ENCODE results near the gene PMF1.
A peak's percentile ranks its signal among the peaks of the same experiment; 100 is the strongest.

Gene PMF1

GRCh38 chr1:156281281-156281680 is 68.5 kb downstream of the PMF1 start:
- DNase-seq (ENCODE audit: extremely low spot score) = peak; percentile 58
- ChIA-PET CTCF (interaction anchor here (0.7 to 4.3 kb wide), 12 partner anchors 8 to 346 kb away, joined by 3 to 19 read pairs (median 4); partner anchors contain the start of genes KHDC4 and PMF1), POLR2A (interaction anchor here (0.5 to 0.7 kb wide), 3 partner anchors 13 to 746 kb away, joined by 3 to 5 read pairs (median 4); no protein-coding TSS in a partner anchor)
- no peak for TF ChIP-seq CTCF (IDR thresholded peaks at IDR 0.05; ENCODE audit: control extremely low read depth, extremely low read depth, low read depth, missing control alignments)

GRCh38 chr1:156281693-156282478 is 69.1 kb downstream of the PMF1 start:
- TF ChIP-seq CTCF (IDR thresholded peaks at IDR 0.05; ENCODE audit: control extremely low read depth, extremely low read depth, low read depth, missing control alignments) = no peak
- ChIA-PET CTCF (interaction anchor here (0.7 to 4.3 kb wide), 15 partner anchors 8 to 347 kb away, joined by 3 to 19 read pairs (median 4); partner anchors contain the start of genes KHDC4 and PMF1), POLR2A (interaction anchor here (0.5 to 1.1 kb wide), 5 partner anchors 13 to 1617 kb away, joined by 3 to 5 read pairs (median 3); no protein-coding TSS in a partner anchor)
- no peak for DNase-seq (ENCODE audit: extremely low spot score)

- ChIA-PET CTCF (interaction anchor here (1.0 to 4.3 kb wide), 13 partner anchors 9 to 203 kb away, joined by 3 to 19 read pairs (median 4); no protein-coding TSS in a partner anchor), POLR2A (interaction anchor here (0.6 to 1.2 kb wide), 4 partner anchors 53 to 1617 kb away, joined by 3 to 5 read pairs (median 3); partner anchors contain the start of gene SLC25A44)
- TF ChIP-seq CTCF (IDR thresholded peaks at IDR 0.05; ENCODE audit: control extremely low read depth, extremely low read depth, low read depth, missing control alignments) = no peak
- peak; percentile 95 for DNase-seq (ENCODE audit: extremely low spot score)
These were observed 69.8 kb downstream of the PMF1 start, which contains the start of gene SMG5 for GRCh38 chr1:156282479-156283222. TSS of gene SMG5 (minus strand) at chr1:156282825. CDS start at chr1:156282680, 145 bp downstream.

GRCh38 chr1:156283521-156283920 is 70.7 kb downstream of the PMF1 start:
- no peak for TF ChIP-seq CTCF (IDR thresholded peaks at IDR 0.05; ENCODE audit: control extremely low read depth, extremely low read depth, low read depth, missing control alignments)
- no peak for DNase-seq (ENCODE audit: extremely low spot score)
- ChIA-PET CTCF (interaction anchor here (0.9 to 4.3 kb wide), 15 partner anchors 10 to 204 kb away, joined by 3 to 19 read pairs (median 4); no protein-coding TSS in a partner anchor), POLR2A (interaction anchor here (0.8 to 1.2 kb wide), 2 partner anchors 90 to 181 kb away, joined by 3 read pairs; partner anchors contain the start of gene SLC25A44)

- POLR2A ChIA-PET = no interaction called here
- no peak for DNase-seq (ENCODE audit: extremely low spot score)
- no peak for TF ChIP-seq CTCF (IDR thresholded peaks at IDR 0.05; ENCODE audit: control extremely low read depth, extremely low read depth, low read depth, missing control alignments)
- CTCF ChIA-PET = interaction anchor here (0.9 to 4.3 kb wide), 11 partner anchors 10 to 187 kb away, joined by 3 to 19 read pairs (median 4); no protein-coding TSS in a partner anchor
These were observed 71.3 kb downstream of the PMF1 start, which contains the start of gene TMEM79 for GRCh38 chr1:156284112-156284511. TSS of gene TMEM79 (plus strand) at chr1:156284325. CDS start at chr1:156285227, 902 bp downstream.

GRCh38 chr1:156284757-156285156 is 72.0 kb downstream of the PMF1 start:
- TF ChIP-seq CTCF (IDR thresholded peaks at IDR 0.05; ENCODE audit: control extremely low read depth, extremely low read depth, low read depth, missing control alignments) = no peak
- DNase-seq (ENCODE audit: extremely low spot score) = no peak
- ChIA-PET POLR2A (no interaction called here), CTCF (interaction anchor here (1.5 to 4.3 kb wide), 5 partner anchors 10 to 143 kb away, joined by 4 to 19 read pairs (median 7); no protein-coding TSS in a partner anchor)

Data from GM10248 (cell line).